Stimulated activated CD4-positive, alpha-beta T cell treated with anti-CD3 and anti-CD28 coated beads, Interleukin-1b, Interleukin-23, amount 100 ng/mL, for 48 hours (primary cell): ENCODE results near the gene UQCR11.

ENCODE experiments used
- DNase-seq: peaks from one replicate; pipeline ENCODE4 v3.0.0-alpha.2; 2020

Gene UQCR11

GRCh38 chr19:1563251-1563650, 42.0 kb downstream of the UQCR11 start:
- no peak for DNase-seq

- no peak for DNase-seq
Observed at GRCh38 chr19:1561236-1561842, 43.9 kb downstream of the UQCR11 start.

- DNase-seq = no peak
Observed at GRCh38 chr19:1560286-1560882, 44.9 kb downstream of the UQCR11 start.

- no peak for DNase-seq
Observed at GRCh38 chr19:1558552-1558951, 46.7 kb downstream of the UQCR11 start.

GRCh38 chr19:1556390-1557070, 48.7 kb downstream of the UQCR11 start:
- DNase-seq = no peak

GRCh38 chr19:1555487-1556389, 49.5 kb downstream of the UQCR11 start:
- DNase-seq = no peak

GRCh38 chr19:1554968-1555367, 50.3 kb downstream of the UQCR11 start:
- no peak for DNase-seq

GRCh38 chr19:1553415-1553814, 51.8 kb downstream of the UQCR11 start:
- DNase-seq = no peak

GRCh38 chr19:1551068-1552040, 53.9 kb downstream of the UQCR11 start:
- DNase-seq = no peak

GRCh38 chr19:1549332-1549945, 55.8 kb downstream of the UQCR11 start:
- DNase-seq = no peak
